SW480 (cell line): ENCODE results near the gene ZBTB43.

Experiments
- DNase-seq: peaks from one replicate; pipeline ENCODE4 v3.0.0-alpha.2; 2016; ENCODE audit warnings: low spot score

ZBTB43 gene

GRCh38 chr9:126886034-126886822 lies 81.4 kb downstream of the ZBTB43 start:
- no peak for DNase-seq

GRCh38 chr9:126886897-126887296 lies 82.1 kb downstream of the ZBTB43 start:
- DNase-seq, result no peak
